AML-193 (cell line): ENCODE measurements around the gene RGMA.
A peak's percentile ranks its signal among the peaks of the same experiment; 100 is the strongest.

ENCODE experiments used
- DNase-seq, 2 experiments: peaks; one replicate each; lab custom pipeline; 2025; lab: John Stamatoyannopoulos, UW

RGMA gene

GRCh38 chr15:93091465-93091864, 2.5 kb upstream of the RGMA start:
- no peak for DNase-seq

GRCh38 chr15:93089727-93090305, 805 bp upstream of the RGMA start:
- DNase-seq: no peak

DNA sequence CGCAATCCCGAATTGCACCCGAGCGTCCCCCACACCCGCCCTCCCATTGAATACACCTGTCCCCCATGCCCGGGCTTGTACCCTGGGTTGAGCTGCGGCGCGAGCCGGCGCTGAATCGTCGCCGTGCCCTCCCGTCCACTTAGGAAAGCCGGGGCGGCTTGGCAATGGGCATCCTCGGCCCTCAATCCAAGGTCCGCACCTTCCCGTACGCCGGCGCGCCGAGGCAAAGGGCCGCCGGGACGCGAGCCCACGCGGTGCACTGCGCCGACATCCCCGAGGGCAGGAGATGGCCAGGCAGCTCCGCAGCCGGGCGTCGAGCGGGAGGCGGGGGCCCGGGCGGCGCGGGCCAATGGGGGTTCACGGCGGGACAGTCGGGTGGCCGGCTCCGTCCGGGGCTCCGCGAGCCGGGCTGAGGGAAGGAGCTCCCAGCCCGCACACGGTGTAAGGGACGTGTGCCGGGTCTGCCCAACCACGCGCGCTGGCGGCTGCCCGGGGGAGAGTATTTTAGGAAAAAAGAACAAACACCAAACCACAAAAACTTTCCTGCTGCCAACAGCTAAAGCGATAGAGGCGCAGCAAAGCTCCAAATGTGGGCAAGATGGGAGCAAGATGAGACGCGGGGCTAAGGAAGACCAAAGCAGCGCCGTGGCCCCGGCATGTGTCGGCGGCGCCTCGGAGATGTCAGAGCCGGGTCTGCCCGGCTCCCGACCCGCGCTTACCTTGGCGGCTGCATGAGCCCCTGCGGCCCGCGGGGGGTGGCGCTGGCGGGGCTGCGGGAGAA, 621 bp downstream of the RGMA start:
- DNase-seq: no peak

GRCh38 chr15:93087825-93088199, 1.2 kb downstream of the RGMA start:
- peak; percentile 50 to 55 for DNase-seq

DNA sequence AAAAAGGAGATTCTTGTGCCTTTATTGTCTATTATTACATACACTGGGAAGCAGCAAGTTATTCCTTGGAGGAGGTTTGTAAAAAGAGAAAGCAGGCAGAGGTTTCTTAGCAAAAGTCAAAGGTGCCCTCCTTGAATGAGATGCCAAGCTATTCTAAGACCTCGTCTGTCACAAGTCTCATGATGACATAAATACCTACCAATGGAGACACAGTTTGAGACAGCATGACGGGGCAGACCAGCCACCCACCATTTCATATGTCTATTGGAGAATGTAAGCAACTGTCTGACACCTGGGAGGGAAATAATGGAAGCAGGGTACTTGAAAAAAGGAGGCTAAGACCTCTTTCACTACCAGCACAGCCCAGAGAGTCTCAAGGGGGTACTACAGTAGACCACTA, 2.2 kb downstream of the RGMA start:
- no peak for DNase-seq

DNA sequence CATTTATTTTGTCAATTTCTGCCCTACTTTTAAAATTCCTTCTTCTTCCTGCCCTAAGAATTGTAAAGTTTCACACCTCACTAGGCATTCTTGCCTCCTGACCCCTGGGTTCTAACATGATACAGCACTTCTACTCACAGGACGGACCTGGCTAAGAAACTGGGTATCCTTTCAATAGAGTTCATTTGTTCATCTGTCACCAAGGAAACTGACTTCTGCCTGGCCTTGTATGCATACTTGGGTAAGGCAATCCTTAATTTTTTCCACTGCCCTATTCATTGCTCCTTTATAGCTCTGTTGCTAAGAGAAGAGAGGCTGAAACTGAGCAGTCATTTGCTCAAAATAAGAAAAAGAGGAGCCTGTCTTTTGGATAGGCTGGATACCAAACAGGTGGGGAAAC, 3.3 kb downstream of the RGMA start:
- DNase-seq: no peak

DNA sequence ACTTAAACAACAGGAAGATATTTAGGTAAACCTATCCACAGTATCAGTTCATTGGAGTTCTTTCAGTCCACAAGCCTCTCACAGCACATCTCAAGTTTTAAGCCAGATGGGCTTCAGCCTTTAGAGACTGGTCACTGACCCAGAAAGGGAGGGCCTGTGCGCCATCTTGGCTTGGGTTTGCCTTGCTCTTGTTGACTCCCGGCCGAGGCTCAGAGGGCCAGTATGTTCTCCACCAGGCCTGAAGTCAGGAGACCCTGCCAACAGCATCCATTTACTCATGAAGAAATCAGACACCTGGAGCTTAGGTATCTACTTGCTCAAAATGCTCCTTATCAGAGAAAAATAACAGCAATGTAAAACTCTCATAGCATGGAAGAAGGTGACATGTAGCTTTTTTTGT, 6.2 kb downstream of the RGMA start:
- DNase-seq: no peak

DNA sequence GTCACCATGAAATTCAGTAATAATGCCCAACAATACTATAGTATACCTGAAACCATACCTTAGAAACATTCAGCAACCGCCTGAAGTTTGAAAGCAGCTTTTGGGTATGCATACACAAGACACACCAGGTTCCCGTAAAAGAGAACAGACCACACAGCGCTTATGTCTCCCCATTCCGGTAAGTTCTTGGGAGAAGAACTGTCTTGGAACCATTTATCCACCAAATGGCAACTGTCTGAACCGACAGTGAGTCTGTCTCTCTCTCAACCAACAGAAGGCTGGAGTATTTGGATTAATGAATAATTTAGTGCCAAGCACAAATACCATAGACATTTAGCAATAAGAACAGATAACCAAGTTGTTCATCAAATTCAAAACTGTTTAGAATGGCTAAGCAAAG, 7.6 kb downstream of the RGMA start:
- DNase-seq: no peak

DNA sequence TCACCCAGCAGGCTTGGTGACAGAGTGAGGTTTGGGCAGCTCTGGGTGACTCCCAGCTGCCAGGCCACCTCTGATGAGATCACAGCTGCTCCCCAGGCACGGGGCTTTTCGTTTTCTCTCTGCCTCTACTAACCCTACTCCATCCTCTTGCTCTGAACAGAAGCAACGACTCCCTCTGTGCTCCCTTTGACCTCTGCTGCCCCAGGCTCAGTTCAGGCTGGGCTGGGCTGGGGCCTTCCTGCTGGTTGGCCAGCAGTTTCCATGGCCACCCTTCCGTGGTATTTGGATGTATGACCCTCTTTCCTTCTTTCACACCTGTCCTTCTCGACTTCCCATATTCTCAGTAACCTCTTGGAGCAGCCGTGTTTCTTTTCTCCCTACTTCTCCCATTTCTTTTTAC, 8.6 kb downstream of the RGMA start:
- no peak for DNase-seq

DNA sequence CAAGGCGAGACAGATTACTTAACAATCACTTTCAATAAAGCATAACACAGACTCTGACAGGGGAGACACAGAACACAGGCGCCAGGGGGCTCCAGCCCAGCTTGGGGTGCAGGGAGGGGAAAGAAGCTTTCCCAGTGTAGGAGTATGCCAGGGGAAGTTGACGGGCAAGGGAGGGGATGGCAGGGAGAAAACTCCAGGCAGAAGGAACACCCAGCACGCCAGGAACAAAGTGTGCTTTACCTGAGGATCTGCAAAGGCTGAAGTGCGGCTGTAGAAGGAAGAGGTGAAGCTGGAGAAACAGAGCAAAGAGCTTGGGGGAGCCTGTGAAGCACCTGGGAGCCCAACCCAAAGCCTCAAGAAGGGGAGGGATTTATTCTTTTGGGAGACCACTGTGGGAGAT, 12.1 kb downstream of the RGMA start:
- no peak for DNase-seq

DNA sequence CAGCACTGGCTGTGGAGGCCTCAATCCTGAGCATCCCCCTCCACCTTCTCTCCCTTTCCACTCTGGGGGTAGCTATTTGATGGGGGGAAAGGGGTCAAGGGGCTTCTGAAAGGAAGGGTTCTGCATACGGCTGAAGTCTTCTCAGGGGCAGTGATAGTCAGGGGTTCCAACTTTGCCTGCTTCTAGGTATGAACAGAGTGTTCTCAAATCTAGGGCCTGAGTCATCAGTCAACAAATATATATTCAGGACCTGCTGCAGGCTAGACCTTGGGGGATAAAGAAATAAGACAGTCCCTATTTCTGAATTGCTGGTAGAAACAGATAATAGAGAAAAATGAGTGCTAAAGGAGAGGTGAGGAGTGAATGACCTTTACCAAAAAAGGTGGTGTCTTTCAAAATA, 12.8 kb downstream of the RGMA start:
- DNase-seq: no peak

DNA sequence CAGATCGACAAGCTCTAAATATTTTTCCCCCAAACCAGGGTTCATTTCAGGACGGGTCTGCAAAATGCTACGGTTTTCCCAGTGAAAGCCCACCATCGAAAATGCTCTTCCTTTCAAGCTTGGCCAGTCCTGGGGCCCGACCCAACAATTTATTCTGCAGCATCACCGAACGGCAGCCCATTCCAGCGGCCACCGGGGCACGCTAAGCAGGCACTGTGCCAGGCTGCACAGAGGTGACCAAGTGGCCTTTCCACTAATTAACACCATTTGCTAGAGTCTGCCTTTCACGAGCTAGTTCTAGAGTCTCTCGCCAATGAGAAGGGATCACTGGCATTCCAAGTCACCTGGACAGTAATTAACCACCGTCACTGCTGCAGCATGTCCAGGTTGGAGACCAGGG, 14.4 kb downstream of the RGMA start:
- DNase-seq: no peak

GRCh38 chr15:93073465-93073952, 15.5 kb downstream of the RGMA start:
- no peak for DNase-seq

GRCh38 chr15:93072411-93073394, 16.3 kb downstream of the RGMA start:
- DNase-seq: no peak

DNA sequence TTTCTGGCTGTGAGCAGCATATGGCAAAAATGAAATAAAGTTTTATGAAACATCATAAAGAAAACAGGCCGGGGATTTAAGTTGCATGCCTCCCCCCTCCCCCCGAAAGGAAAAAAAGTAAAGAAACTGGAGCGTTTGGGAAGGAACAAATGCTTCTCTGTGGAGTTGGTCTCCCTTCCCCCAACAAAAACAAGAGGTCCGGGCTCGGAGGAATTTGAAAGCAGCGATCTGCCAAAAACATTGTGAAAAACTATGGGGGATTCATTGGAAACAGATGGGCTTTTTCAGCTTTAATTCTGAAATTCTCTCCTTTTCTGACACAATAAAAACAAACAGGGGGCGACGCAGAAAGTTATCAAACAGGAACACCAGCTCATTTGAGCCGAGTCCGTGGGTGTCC, 17.0 kb downstream of the RGMA start:
- DNase-seq: no peak

- DNase-seq: no peak
Measured at GRCh38 chr15:93071469-93071936, 17.5 kb downstream of the RGMA start.

- DNase-seq: no peak
Measured at GRCh38 chr15:93070551-93071296, 18.3 kb downstream of the RGMA start.

GRCh38 chr15:93070132-93070531, 18.9 kb downstream of the RGMA start:
- no peak for DNase-seq

- no peak for DNase-seq
Measured at GRCh38 chr15:93068581-93069199, 20.3 kb downstream of the RGMA start.

GRCh38 chr15:93067649-93068085, 21.3 kb downstream of the RGMA start:
- DNase-seq: no peak
